Gastroesophageal sphincter (tissue), 3 donors: ENCODE results near the gene UBFD1.

Source experiments
- CTCF ChIP-seq, 4 experiments: fragments of 200-600 bp in 2 of 4; fragments of 450-650 bp in 2 of 4; sonication (generic) in 1 of 4; IDR thresholded peaks; one replicate each; pipeline ENCODE4 v1.5.1; 2017 to 2019; ENCODE audit warnings: antibody characterized with exemption in 4 of 4, mild to moderate bottlenecking in 2 of 4, moderate library complexity in 2 of 4
- POLR2A ChIP-seq, 2 donors: fragments of 450-650 bp; IDR thresholded peaks; one replicate each; pipeline ENCODE4 v1.6.1; 2017; ENCODE audit warnings: antibody characterized with exemption in 2 of 2, mild to moderate bottlenecking in 2 of 2, moderate library complexity in 1 of 2

- TF ChIP-seq CTCF (IDR thresholded peaks at IDR 0.05) (no peak), POLR2A (IDR thresholded peaks at IDR 0.05) (no peak)
These were observed 35.6 kb upstream of the UBFD1 start for GRCh38 chr16:23521965-23522364.
